MCF 10A (cell line): ENCODE measurements around the gene THPO. TPM values are rescaled to one million over a fixed set of nuclear protein-coding genes. Genes with fewer than 3 reads are reported as not detected.
A peak's percentile ranks its signal among the peaks of the same experiment; 100 is the strongest.

ENCODE experiments used
- BruUV-seq: library from RNA; stranded (reverse); fragments of 400-500 nt; replicated peaks from 2 replicates; lab custom pipeline; 2021; lab: Mats Ljungman, UMichigan
- CTCF ChIA-PET: fragments of 300-600 bp; sonication (Branson Sonifier 250); formaldehyde crosslinking; extraction: SDS; loops from one replicate; lab custom pipeline; 2021; ENCODE audit warnings: antibody characterized with exemption, inconsistent platforms; lab: Yijun Ruan, JAX
- POLR2A ChIA-PET: fragments of 300-600, 350-650 bp; sonication (Branson Sonifier 250); formaldehyde crosslinking; extraction: SDS; loops from one replicate; lab custom pipeline; 2020; ENCODE audit warnings: antibody characterized with exemption, inconsistent platforms; lab: Yijun Ruan, JAX
- DNase-seq: peaks from one replicate; pipeline ENCODE4 v3.0.0-alpha.2; 2018; ENCODE audit not compliant: unreplicated experiment
- H3K27ac Mint-ChIP-seq: one replicate; pipeline ENCODE4 v1.8.0; 2022; ENCODE audit warnings: mild to moderate bottlenecking, low read depth, mixed read lengths; ENCODE audit not compliant: unreplicated experiment
- H3K27me3 Mint-ChIP-seq: one replicate; pipeline ENCODE4 v1.8.0; 2022; ENCODE audit warnings: mixed read lengths; ENCODE audit not compliant: insufficient read depth, unreplicated experiment
- H3K36me3 Mint-ChIP-seq: one replicate; pipeline ENCODE4 v1.8.0; 2022; ENCODE audit warnings: mild to moderate bottlenecking, moderate library complexity, mixed read lengths; ENCODE audit not compliant: insufficient read depth, unreplicated experiment
- H3K4me1 Mint-ChIP-seq: one replicate; pipeline ENCODE4 v1.8.0; 2022; ENCODE audit warnings: mixed read lengths; ENCODE audit not compliant: insufficient read depth, unreplicated experiment
- H3K4me3 Mint-ChIP-seq: one replicate; pipeline ENCODE4 v1.8.0; 2022; ENCODE audit warnings: mild to moderate bottlenecking, moderate library complexity, mixed read lengths; ENCODE audit not compliant: unreplicated experiment
- H3K9me3 Mint-ChIP-seq: one replicate; pipeline ENCODE4 v1.8.0; 2022; ENCODE audit warnings: mixed read lengths; ENCODE audit not compliant: unreplicated experiment
- intact Hi-C: fragments of 100-400 bp; cut with micrococcal nuclease; formaldehyde crosslinking; loops from 2 replicates; pipeline ENCODE4 v1.14.1; 2022
- total RNA-seq: library from RNA; stranded (reverse); gene quantifications from 2 replicates; pipeline ENCODE4 v1.2.3, GENCODE V29; 2022
- TF ChIP-seq, protein P1 (sequence below): fragments of 200-600 bp; IDR thresholded peaks from one replicate; pipeline ENCODE4 v1.8.0; 2022; ENCODE audit warnings: antibody characterized with exemption, mild to moderate bottlenecking; ENCODE audit not compliant: unreplicated experiment

THPO gene
- total RNA-seq, 1 experiment from 2014 or later: not detected

DNA sequence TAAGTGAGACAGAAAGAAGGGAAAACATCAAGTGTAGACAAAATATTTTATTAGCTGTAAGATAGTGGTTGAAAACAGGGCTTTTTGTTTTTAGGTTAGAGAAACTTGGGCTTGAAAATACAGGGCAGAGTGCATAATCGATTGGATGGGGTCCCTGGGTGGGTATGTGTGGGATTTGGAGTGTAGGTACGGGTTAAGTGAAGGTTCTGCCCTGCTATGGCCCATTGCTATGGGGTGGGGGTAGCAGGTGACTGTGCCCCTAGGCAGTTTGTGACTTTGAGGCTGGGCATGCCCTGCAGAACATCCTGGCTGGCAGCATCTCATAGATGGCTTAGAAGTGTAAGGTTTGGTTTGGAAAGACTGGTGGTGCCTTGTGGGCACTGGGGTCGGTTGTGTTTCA is 44.3 kb downstream of the THPO start:
- H3K4me1 Mint-ChIP-seq: peaks cover 66% of the 10 kb centered on the region
- no peak for DNase-seq
- H3K9me3 Mint-ChIP-seq: no peaks in the 10 kb centered on the region
- POLR2A ChIA-PET: interaction anchor here (0.6 to 0.8 kb wide), 3 partner anchors 13 to 235 kb away, joined by 3 read pairs; partner anchors contain the start of gene EEF1AKMT4
- CTCF ChIA-PET: no interaction called here
- H3K27ac Mint-ChIP-seq: peak overlapping the region; percentile 89
- TF ChIP-seq, protein P1, sequence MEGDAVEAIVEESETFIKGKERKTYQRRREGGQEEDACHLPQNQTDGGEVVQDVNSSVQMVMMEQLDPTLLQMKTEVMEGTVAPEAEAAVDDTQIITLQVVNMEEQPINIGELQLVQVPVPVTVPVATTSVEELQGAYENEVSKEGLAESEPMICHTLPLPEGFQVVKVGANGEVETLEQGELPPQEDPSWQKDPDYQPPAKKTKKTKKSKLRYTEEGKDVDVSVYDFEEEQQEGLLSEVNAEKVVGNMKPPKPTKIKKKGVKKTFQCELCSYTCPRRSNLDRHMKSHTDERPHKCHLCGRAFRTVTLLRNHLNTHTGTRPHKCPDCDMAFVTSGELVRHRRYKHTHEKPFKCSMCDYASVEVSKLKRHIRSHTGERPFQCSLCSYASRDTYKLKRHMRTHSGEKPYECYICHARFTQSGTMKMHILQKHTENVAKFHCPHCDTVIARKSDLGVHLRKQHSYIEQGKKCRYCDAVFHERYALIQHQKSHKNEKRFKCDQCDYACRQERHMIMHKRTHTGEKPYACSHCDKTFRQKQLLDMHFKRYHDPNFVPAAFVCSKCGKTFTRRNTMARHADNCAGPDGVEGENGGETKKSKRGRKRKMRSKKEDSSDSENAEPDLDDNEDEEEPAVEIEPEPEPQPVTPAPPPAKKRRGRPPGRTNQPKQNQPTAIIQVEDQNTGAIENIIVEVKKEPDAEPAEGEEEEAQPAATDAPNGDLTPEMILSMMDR: no peak
- H3K27me3 Mint-ChIP-seq: no peaks in the 10 kb centered on the region
- no peak overlapping the region for H3K4me3 Mint-ChIP-seq
- BruUV-seq: no TSS peak
- intact Hi-C loops: loop anchor here (2.0 kb wide), 1 partner anchor 13 kb away; no protein-coding TSS in a partner anchor
- peaks cover 76% of the 10 kb centered on the region for H3K36me3 Mint-ChIP-seq

DNA sequence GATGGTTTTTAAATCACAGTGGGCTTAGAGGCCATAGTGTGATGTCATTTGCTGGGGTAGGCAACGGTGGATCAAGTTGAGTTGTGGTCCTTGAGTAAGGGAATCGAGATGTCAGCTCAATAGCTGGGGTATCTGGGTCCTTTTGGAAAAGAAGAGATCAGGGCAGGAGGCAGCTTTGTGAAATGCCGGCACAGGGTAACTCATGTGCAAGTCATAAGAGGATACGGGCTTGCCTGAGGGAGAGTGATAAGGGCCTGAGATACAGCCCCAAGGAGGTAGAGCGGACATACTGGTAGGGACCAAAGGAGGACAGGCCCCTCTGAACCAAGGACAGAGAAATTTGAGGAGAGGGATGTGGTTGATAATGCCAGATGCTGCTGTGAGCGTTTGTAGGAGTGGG is 44.8 kb downstream of the THPO start:
- Mint-ChIP-seq H3K36me3 (peaks cover 81% of the 10 kb centered on the region), H3K4me1 (peaks cover 70% of the 10 kb centered on the region), H3K27me3 (no peaks in the 10 kb centered on the region), H3K9me3 (no peaks in the 10 kb centered on the region), H3K4me3 (no peak overlapping the region), H3K27ac (peak overlapping the region; percentile 89)
- TF ChIP-seq, protein P1: no peak
- ChIA-PET POLR2A (interaction anchor here (0.8 kb wide), 1 partner anchor 12 kb away, joined by 3 read pairs; no protein-coding TSS in a partner anchor), CTCF (no interaction called here)
- no peak for DNase-seq
- BruUV-seq: no TSS peak
- intact Hi-C loops: no loop called here

DNA sequence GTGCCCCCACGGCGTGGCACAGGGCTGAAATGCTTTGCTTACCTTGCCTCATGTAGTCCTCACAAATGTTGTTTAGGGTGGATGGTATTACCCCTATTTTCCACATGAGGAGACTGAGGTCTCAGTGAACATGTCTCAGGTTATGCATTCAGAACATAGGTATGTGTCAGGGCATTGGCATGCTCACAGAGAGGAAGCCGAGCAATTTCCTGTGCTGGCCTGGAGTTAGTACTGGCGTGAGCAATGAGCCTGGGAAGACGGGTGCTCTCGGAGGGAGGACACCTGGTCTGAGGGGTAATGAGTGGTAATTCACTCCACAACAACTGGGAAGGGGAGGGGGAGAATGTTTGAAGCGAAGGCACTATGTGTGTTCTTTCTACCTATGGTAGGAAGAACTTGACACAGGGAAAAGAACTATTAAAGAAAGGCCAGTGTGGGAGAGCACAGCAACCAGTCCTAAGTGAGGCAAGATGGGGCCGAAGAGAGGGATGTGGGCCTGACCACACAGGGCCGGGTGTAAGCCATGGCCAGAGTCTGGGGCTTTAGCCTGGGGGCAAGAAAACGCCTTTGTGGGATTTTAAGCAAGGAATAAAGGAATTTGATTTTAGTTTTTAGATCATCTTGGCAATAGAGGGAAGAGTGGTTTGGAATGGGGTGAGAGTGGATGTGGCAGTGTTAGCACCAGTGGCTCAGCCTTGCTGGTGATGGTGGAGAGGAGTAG is 45.5 kb downstream of the THPO start:
- ChIA-PET CTCF (interaction anchor here (0.6 kb wide), 1 partner anchor 95 kb away, joined by 3 read pairs; no protein-coding TSS in a partner anchor), POLR2A (no interaction called here)
- H3K9me3 Mint-ChIP-seq: no peaks in the 10 kb centered on the region
- H3K27ac Mint-ChIP-seq: peak overlapping the region; percentile 89
- no peaks in the 10 kb centered on the region for H3K27me3 Mint-ChIP-seq
- intact Hi-C loops: no loop called here
- no TSS peak for BruUV-seq
- peak; percentile 83 for DNase-seq
- H3K36me3 Mint-ChIP-seq: peaks cover 82% of the 10 kb centered on the region
- H3K4me3 Mint-ChIP-seq: peak overlapping the region; percentile 41
- TF ChIP-seq, protein P1: no peak
- peaks cover 64% of the 10 kb centered on the region for H3K4me1 Mint-ChIP-seq

DNA sequence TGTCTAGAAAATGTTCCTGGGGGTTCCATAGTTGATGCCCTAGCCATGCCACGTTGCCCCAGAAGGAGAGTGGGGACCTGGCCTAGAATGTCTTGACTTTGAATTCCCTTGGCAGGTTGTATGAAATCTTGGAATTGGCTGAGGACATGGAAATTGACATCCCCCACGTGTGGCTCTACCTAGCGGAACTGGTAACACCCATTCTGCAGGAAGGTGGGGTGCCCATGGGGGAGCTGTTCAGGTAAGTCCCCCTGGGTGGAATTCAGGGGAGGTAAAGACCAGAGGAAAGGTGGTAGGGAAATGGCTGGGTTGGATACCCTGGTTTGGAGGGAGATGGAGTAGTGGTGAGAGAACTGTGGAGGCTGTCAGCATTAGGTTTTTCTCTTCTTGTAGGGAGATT is 49.5 kb downstream of the THPO start:
- peaks cover 48% of the 10 kb centered on the region for H3K4me1 Mint-ChIP-seq
- H3K27ac Mint-ChIP-seq: peak overlapping the region; percentile 57
- H3K36me3 Mint-ChIP-seq: peaks cover 100% of the 10 kb centered on the region

More for the DNA sequence above, 49.5 kb downstream of the THPO start:
- Mint-ChIP-seq H3K4me3 (no peak overlapping the region), H3K27me3 (no peaks in the 10 kb centered on the region), H3K9me3 (no peaks in the 10 kb centered on the region)
- intact Hi-C loops: no loop called here
- no TSS peak for BruUV-seq
- no peak for DNase-seq
- ChIA-PET CTCF (no interaction called here), POLR2A (no interaction called here)
- TF ChIP-seq, protein P1: no peak
